Common myeloid progenitor, CD34-positive (primary cell): ENCODE results near the gene ARRB1.
"Not testable (repeated sequence)": the region's sequence is repeated elsewhere in the genome, so short reads cannot be mapped to it uniquely, and the experiment has no call there.

Experiments
- CTCF ChIA-PET: fragments of 350-600 bp; sonication (Branson Sonifier 250); formaldehyde crosslinking; loops from one replicate; lab custom pipeline; 2021; ENCODE audit warnings: antibody characterized with exemption; lab: Charles Lee
- POLR2A ChIA-PET: fragments of 350-600 bp; sonication (Branson Sonifier 250); formaldehyde crosslinking; loops from one replicate; lab custom pipeline; 2021; ENCODE audit warnings: antibody characterized with exemption; lab: Charles Lee
- DNase-seq, 3 donors: peaks; one replicate each; pipeline versions ENCODE4 v3.0.0 to v3.0.0-alpha.2; 2013
- H3K27ac ChIP-seq, 2 experiments: 1 replicate in 1 of 2; 2 replicates in 1 of 2; pipeline ENCODE4 v1.7.0; 2013; ENCODE audit warnings: inconsistent platforms in 2 of 2, low read length in 2 of 2, mild to moderate bottlenecking in 2 of 2, low read depth in 1 of 2, moderate library complexity in 1 of 2; ENCODE audit not compliant: severe bottlenecking in 2 of 2, insufficient read depth in 1 of 2, poor library complexity in 1 of 2
- H3K27me3 ChIP-seq, 5 experiments: replicated peaks in 2 of 5; 1 replicate in 3 of 5; 2 replicates in 2 of 5; pipeline versions ENCODE4 v1.6.1 to v1.7.0; 2013; ENCODE audit warnings: low read length in 4 of 5, mild to moderate bottlenecking in 2 of 5, moderate library complexity in 2 of 5, inconsistent platforms in 1 of 5; ENCODE audit not compliant: insufficient read depth in 5 of 5, control insufficient read depth in 4 of 5
- H3K36me3 ChIP-seq, 4 experiments: 1 replicate in 2 of 4; 2 replicates in 2 of 4; pipeline versions ENCODE4 v1.6.1 to v1.7.0; 2013; ENCODE audit warnings: low read length in 3 of 4, control low read depth in 1 of 4, mild to moderate bottlenecking in 1 of 4; ENCODE audit not compliant: control insufficient read depth in 4 of 4, insufficient read depth in 4 of 4
- H3K4me1 ChIP-seq, 4 experiments: 1 replicate in 3 of 4; 2 replicates in 1 of 4; pipeline versions ENCODE4 v1.6.1 to v1.7.1; 2013; ENCODE audit warnings: low read length in 3 of 4, mild to moderate bottlenecking in 3 of 4, control low read depth in 1 of 4, inconsistent platforms in 1 of 4, moderate library complexity in 1 of 4; ENCODE audit not compliant: control insufficient read depth in 4 of 4, insufficient read depth in 4 of 4; ENCODE audit errors: control extremely low read depth in 1 of 4
- H3K4me3 ChIP-seq, 7 experiments: 1 replicate in 4 of 7; 2 replicates in 3 of 7; pipeline versions ENCODE4 v1.5.1 to v1.7.0; 2013; ENCODE audit warnings: mild to moderate bottlenecking in 7 of 7, low read length in 6 of 7, moderate library complexity in 6 of 7, inconsistent platforms in 2 of 7, low read depth in 2 of 7, control low read depth in 1 of 7; ENCODE audit not compliant: insufficient read depth in 4 of 7, control insufficient read depth in 1 of 7; ENCODE audit errors: extremely low read depth in 1 of 7
- H3K9me3 ChIP-seq, 5 experiments: 1 replicate in 4 of 5; 2 replicates in 1 of 5; pipeline versions ENCODE4 v1.6.1 to v1.7.1; 2013; ENCODE audit warnings: low read length in 4 of 5, mild to moderate bottlenecking in 2 of 5, inconsistent platforms in 1 of 5, low read depth in 1 of 5, moderate library complexity in 1 of 5; ENCODE audit not compliant: control insufficient read depth in 4 of 5, insufficient read depth in 2 of 5; ENCODE audit errors: control extremely low read depth in 1 of 5
- WGBS: methylation state at CpG from one replicate; pipeline ENCODE4 v1.1.5; 2013; ENCODE audit not compliant: insufficient coverage; 5-methylcytosine and 5-hydroxymethylcytosine counted together

Gene ARRB1

GRCh38 chr11:75380716-75381420 lies 29.4 kb upstream of the ARRB1 start:
- Histone ChIP-seq H3K4me1 (peaks cover 5 to 53% (median 27%) of the 10 kb centered on the region in 4 experiments), H3K27me3 (no peaks in the 10 kb centered on the region), H3K9me3 (no peaks in the 10 kb centered on the region), H3K36me3 (no peaks in the 10 kb centered on the region), H3K27ac (no peak overlapping the region), H3K4me3 (no peak overlapping the region)
- DNase-seq = peak in 2 of 3 donors; percentile 68 to 76
- CTCF ChIA-PET = interaction anchor here (1.7 to 20.1 kb wide), 6 partner anchors 8 to 102 kb away, joined by 6 to 455 read pairs (median 74); partner anchors contain the start of gene ARRB1
- WGBS = 64% methylated on average over 5 of the region's 7 CpGs
- POLR2A ChIA-PET = interaction anchor here (0.6 to 0.8 kb wide), 3 partner anchors 20 to 697 kb away, joined by 3 to 5 read pairs (median 3); no protein-coding TSS in a partner anchor

- WGBS = no CpG with 5 or more reads among the region's 2 CpGs
- Histone ChIP-seq H3K9me3 (no peaks in the 10 kb centered on the region), H3K27me3 (no peaks in the 10 kb centered on the region), H3K36me3 (no peaks in the 10 kb centered on the region), H3K27ac (peak overlapping the region in 1 of 2 experiments; percentile 27), H3K4me3 (no peak overlapping the region), H3K4me1 (peaks cover 5 to 57% (median 27%) of the 10 kb centered on the region in 4 experiments)
- no peak for DNase-seq
- CTCF ChIA-PET = interaction anchor here (1.7 to 20.1 kb wide), 6 partner anchors 8 to 101 kb away, joined by 6 to 455 read pairs (median 74); partner anchors contain the start of gene ARRB1
- POLR2A ChIA-PET = interaction anchor here (0.7 to 0.8 kb wide), 3 partner anchors 13 to 54 kb away, joined by 3 to 5 read pairs (median 4); no protein-coding TSS in a partner anchor
These were observed 28.8 kb upstream of the ARRB1 start for GRCh38 chr11:75380245-75380644.

DNA sequence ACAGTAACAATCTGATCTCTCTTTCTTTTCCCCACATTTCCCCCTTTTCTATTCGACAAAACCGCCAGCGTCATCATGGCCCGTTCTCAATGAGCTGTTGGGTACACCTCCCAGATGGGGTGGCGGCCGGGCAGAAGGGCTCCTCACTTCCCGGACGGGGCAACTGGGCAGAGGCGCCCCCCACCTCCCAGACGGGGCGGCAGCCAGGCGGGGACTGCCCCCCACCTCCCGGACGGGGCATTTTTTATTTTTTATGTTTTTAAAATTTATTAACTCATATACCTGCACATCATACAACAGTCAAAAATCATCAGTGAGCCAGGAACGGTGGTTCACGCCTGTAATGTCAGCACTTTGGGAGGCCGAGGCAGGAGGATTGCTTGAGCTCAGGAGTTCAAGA lies 27.3 kb upstream of the ARRB1 start:
- DNase-seq, H3K36me3 ChIP-seq, H3K27me3 ChIP-seq, H3K4me3 ChIP-seq, H3K27ac ChIP-seq, H3K9me3 ChIP-seq, POLR2A ChIA-PET: not testable (repeated sequence)
- CTCF ChIA-PET = interaction anchor here (1.4 to 20.1 kb wide), 3 partner anchors 25 to 103 kb away, joined by 3 to 455 read pairs (median 137); partner anchors contain the start of gene ARRB1
- 96% methylated on average over 5 of the region's 17 CpGs for WGBS
- H3K4me1 ChIP-seq = peaks cover 5 to 55% (median 19%) of the 10 kb centered on the region in 4 experiments

DNA sequence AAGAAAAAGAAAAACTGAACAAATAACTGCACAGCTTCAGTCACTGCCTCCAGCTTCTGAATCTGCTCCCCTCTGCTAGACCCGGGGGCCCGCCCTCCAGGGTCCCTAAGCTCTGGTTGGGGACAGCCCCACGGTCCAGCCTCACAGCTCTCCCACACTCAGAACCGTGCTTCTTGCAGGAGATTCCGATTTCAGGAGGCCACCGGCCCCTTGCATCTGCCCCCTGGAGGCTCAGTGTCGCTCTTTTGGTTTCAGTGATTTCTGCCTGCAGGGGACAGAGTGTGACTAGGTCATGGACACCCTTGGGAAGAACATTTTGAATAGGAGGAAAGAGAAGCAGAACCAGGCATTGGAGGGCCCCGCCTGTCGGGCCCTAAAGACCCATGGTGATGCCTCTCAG lies 24.7 kb upstream of the ARRB1 start:
- no peak overlapping the region for H3K27ac ChIP-seq
- peaks cover 0 to 44% (median 16%) of the 10 kb centered on the region in 4 experiments for H3K4me1 ChIP-seq
- H3K36me3 ChIP-seq = no peaks in the 10 kb centered on the region
- WGBS = 91% methylated on average over 9 of the region's 9 CpGs
- POLR2A ChIA-PET = no interaction called here
- no peaks in the 10 kb centered on the region for H3K9me3 ChIP-seq
- CTCF ChIA-PET = interaction anchor here (0.8 to 20.1 kb wide), 9 partner anchors 8 to 69 kb away, joined by 3 to 455 read pairs (median 4); no protein-coding TSS in a partner anchor
- no peak overlapping the region for H3K4me3 ChIP-seq
- H3K27me3 ChIP-seq = no peaks in the 10 kb centered on the region
- no peak for DNase-seq

DNA sequence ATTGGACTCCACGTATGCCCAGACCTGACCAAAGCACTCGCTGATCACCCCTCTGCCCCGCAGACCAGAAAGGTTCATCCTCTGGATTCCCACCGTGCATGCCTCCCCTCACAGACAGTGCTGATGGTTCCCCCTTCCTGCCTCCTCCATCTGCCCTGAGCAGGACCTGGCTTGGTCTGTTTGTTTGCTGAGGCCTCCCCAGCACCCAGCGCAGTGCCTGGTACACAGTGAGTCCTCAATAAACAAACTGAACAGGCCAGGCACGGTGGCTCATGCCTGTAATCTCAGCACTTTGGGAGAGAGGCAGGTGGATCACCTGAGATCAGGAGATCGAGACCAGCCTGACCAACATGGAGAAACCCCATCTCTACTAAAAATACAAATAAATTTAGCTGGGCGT lies 24.2 kb upstream of the ARRB1 start:
- ChIA-PET CTCF (interaction anchor here (0.8 to 20.1 kb wide), 8 partner anchors 9 to 68 kb away, joined by 3 to 455 read pairs (median 4); no protein-coding TSS in a partner anchor), POLR2A (no interaction called here)
- WGBS = 96% methylated on average over 7 of the region's 8 CpGs

GRCh38 chr11:75374646-75375045 lies 23.2 kb upstream of the ARRB1 start:
- no peak overlapping the region for H3K27ac ChIP-seq
- no peaks in the 10 kb centered on the region for H3K36me3 ChIP-seq
- no peaks in the 10 kb centered on the region for H3K9me3 ChIP-seq
- WGBS = 100% methylated on average over 3 of the region's 4 CpGs
- CTCF ChIA-PET = interaction anchor here (1.0 to 20.1 kb wide), 5 partner anchors 8 to 95 kb away, joined by 3 to 455 read pairs (median 6); no protein-coding TSS in a partner anchor
- H3K4me1 ChIP-seq = peaks cover 0 to 43% (median 17%) of the 10 kb centered on the region in 4 experiments
- no peak overlapping the region for H3K4me3 ChIP-seq
- POLR2A ChIA-PET = no interaction called here
- H3K27me3 ChIP-seq = no peaks in the 10 kb centered on the region
- no peak for DNase-seq

More for the DNA sequence above, 24.2 kb upstream of the ARRB1 start:
- Histone ChIP-seq H3K27me3 (no peaks in the 10 kb centered on the region), H3K9me3 (no peaks in the 10 kb centered on the region), H3K36me3 (no peaks in the 10 kb centered on the region), H3K27ac (no peak overlapping the region), H3K4me3 (no peak overlapping the region), H3K4me1 (peaks cover 0 to 43% (median 11%) of the 10 kb centered on the region in 4 experiments)
- DNase-seq = no peak
